Breast epithelium (tissue), 4 donors: ENCODE measurements around the gene ITPR2. TPM values are rescaled to one million over a fixed set of nuclear protein-coding genes. Genes with fewer than 3 reads are reported as not detected.
"Not testable (repeated sequence)": the region's sequence is repeated elsewhere in the genome, so short reads cannot be mapped to it uniquely, and the experiment has no call there.

Experiments
- DNase-seq, 2 donors: peaks; one replicate each; pipeline ENCODE4 v3.0.0-alpha.2; 2019; ENCODE audit warnings: low spot score in 2 of 2
- H3K27ac ChIP-seq, 2 donors: fragments of 200-600 bp; sonication (generic) in 1 of 2; one replicate each; pipeline ENCODE4 v1.5.1; 2016 to 2019; ENCODE audit warnings: mild to moderate bottlenecking in 1 of 2
- H3K27me3 ChIP-seq, 2 donors: fragments of 200-600 bp; sonication (generic) in 1 of 2; one replicate each; pipeline versions ENCODE4 v1.5.1 to v1.6.0; 2017 to 2019; ENCODE audit warnings: control low read depth in 1 of 2, mild to moderate bottlenecking in 1 of 2
- H3K36me3 ChIP-seq: fragments of 200-600 bp; one replicate; pipeline ENCODE4 v1.5.1; 2019
- H3K4me1 ChIP-seq, 2 donors: fragments of 200-600 bp; sonication (generic); one replicate each; pipeline ENCODE4 v1.5.1; 2016 to 2019; ENCODE audit warnings: control low read depth in 1 of 2
- H3K4me3 ChIP-seq, 3 donors: fragments of 200-600 bp; sonication (generic); 1 replicate in 2 of 3; 2 replicates in 1 of 3; pipeline ENCODE4 v1.5.1; 2016 to 2019; ENCODE audit warnings: mild to moderate bottlenecking in 3 of 3, moderate library complexity in 2 of 3
- H3K9me3 ChIP-seq, 2 donors: fragments of 200-600 bp; sonication (generic) in 1 of 2; one replicate each; pipeline ENCODE4 v1.5.1; 2016 to 2019; ENCODE audit warnings: control low read depth in 1 of 2
- CTCF ChIP-seq, 3 donors: fragments of 450-650 bp; IDR thresholded peaks; one replicate each; pipeline ENCODE4 v1.5.1; 2016 to 2017; ENCODE audit warnings: antibody characterized with exemption in 3 of 3, mild to moderate bottlenecking in 3 of 3, moderate library complexity in 3 of 3
- POLR2A ChIP-seq: fragments of 450-650 bp; IDR thresholded peaks from one replicate; pipeline ENCODE4 v1.6.1; 2016; ENCODE audit warnings: antibody characterized with exemption, mild to moderate bottlenecking, moderate library complexity
- POLR2AphosphoS5 ChIP-seq, 3 donors: sonication (generic); formaldehyde crosslinking; IDR thresholded peaks; one replicate each; pipeline ENCODE4 v1.6.1; 2017; ENCODE audit warnings: antibody characterized with exemption in 3 of 3
- intact Hi-C: fragments of 100-400 bp; cut with DNase I; formaldehyde crosslinking; loops from one replicate; pipeline ENCODE4 v1.15.1; 2023; ENCODE audit warnings: low total_unique reads
- total RNA-seq, 3 donors: library from RNA; depleted of rRNA; stranded (reverse); fragments of >200 nt; gene quantifications; one replicate each; pipeline ENCODE4 v1.1.0, GENCODE V29; 2016

The ITPR2 gene
- total RNA-seq, 3 donors from 2014 or later = 47.2 to 95.0 (median 66.5) TPM

GRCh38 chr12:26767865-26768264, 65.1 kb downstream of the ITPR2 start:
- DNase-seq = no peak
- Histone ChIP-seq H3K27me3 (no peaks in the 10 kb centered on the region), H3K4me1 (no peaks in the 10 kb centered on the region), H3K9me3 (no peaks in the 10 kb centered on the region), H3K4me3 (no peak overlapping the region), H3K27ac (no peak overlapping the region), H3K36me3 (no peaks in the 10 kb centered on the region)
- intact Hi-C loops = no loop called here
- TF ChIP-seq CTCF (IDR thresholded peaks at IDR 0.05) (no peak), POLR2A (no peak), POLR2AphosphoS5 (IDR thresholded peaks at IDR 0.05) (no peak)

GRCh38 chr12:26767116-26767515, 65.9 kb downstream of the ITPR2 start:
- Histone ChIP-seq H3K9me3 (peaks cover 0 to 4% of the 10 kb centered on the region in 2 donors), H3K27me3 (no peaks in the 10 kb centered on the region), H3K36me3 (no peaks in the 10 kb centered on the region), H3K4me1 (no peaks in the 10 kb centered on the region), H3K27ac (no peak overlapping the region), H3K4me3 (no peak overlapping the region)
- TF ChIP-seq POLR2AphosphoS5 (IDR thresholded peaks at IDR 0.05) (no peak), CTCF (IDR thresholded peaks at IDR 0.05) (no peak), POLR2A (no peak)
- intact Hi-C loops = no loop called here
- no peak for DNase-seq

- Histone ChIP-seq H3K27ac (no peak overlapping the region), H3K36me3 (no peaks in the 10 kb centered on the region), H3K4me3 (no peak overlapping the region), H3K27me3 (no peaks in the 10 kb centered on the region), H3K9me3 (peaks cover 0 to 19% of the 10 kb centered on the region in 2 donors), H3K4me1 (no peaks in the 10 kb centered on the region)
- no peak for TF ChIP-seq POLR2A
- no peak for TF ChIP-seq POLR2AphosphoS5 (IDR thresholded peaks at IDR 0.05)
- no peak for TF ChIP-seq CTCF (IDR thresholded peaks at IDR 0.05)
- intact Hi-C loops = no loop called here
- no peak for DNase-seq
These were observed 70.8 kb downstream of the ITPR2 start for GRCh38 chr12:26762186-26762585.

- Histone ChIP-seq H3K4me3 (no peak overlapping the region), H3K36me3 (no peaks in the 10 kb centered on the region), H3K4me1 (no peaks in the 10 kb centered on the region), H3K27me3 (no peaks in the 10 kb centered on the region), H3K27ac (no peak overlapping the region), H3K9me3 (peaks cover 0 to 19% of the 10 kb centered on the region in 2 donors)
- DNase-seq = no peak
- TF ChIP-seq POLR2AphosphoS5 (IDR thresholded peaks at IDR 0.05) (no peak), POLR2A (no peak), CTCF (IDR thresholded peaks at IDR 0.05) (no peak)
- intact Hi-C loops = no loop called here
These were observed 71.2 kb downstream of the ITPR2 start for GRCh38 chr12:26761775-26762174.

GRCh38 chr12:26760657-26761293, 72.2 kb downstream of the ITPR2 start:
- Histone ChIP-seq H3K9me3 (peaks cover 0 to 19% of the 10 kb centered on the region in 2 donors), H3K4me3 (no peak overlapping the region), H3K36me3 (no peaks in the 10 kb centered on the region), H3K27me3 (no peaks in the 10 kb centered on the region), H3K4me1 (no peaks in the 10 kb centered on the region), H3K27ac (no peak overlapping the region)
- no peak for DNase-seq
- intact Hi-C loops = no loop called here
- no peak for TF ChIP-seq POLR2A
- TF ChIP-seq POLR2AphosphoS5 (IDR thresholded peaks at IDR 0.05) = no peak
- TF ChIP-seq CTCF (IDR thresholded peaks at IDR 0.05) = no peak

GRCh38 chr12:26755362-26755761, 77.6 kb downstream of the ITPR2 start:
- peaks cover 0 to 16% of the 10 kb centered on the region in 2 donors for H3K9me3 ChIP-seq
- H3K4me3 ChIP-seq = not testable (repeated sequence)

More at GRCh38 chr12:26755362-26755761, 77.6 kb downstream of the ITPR2 start:
- DNase-seq, intact Hi-C loops, H3K27me3 ChIP-seq, H3K36me3 ChIP-seq, H3K27ac ChIP-seq, H3K4me1 ChIP-seq: not testable (repeated sequence)
